Lung (tissue), 12 donors: ENCODE measurements around the gene RUVBL1. TPM values are rescaled to one million over a fixed set of nuclear protein-coding genes. Genes with fewer than 3 reads are reported as not detected.

Source experiments
- ATAC-seq: fragments of 200-7000 bp; cut with Tn5 transposase; one replicate; pipeline ENCODE4 v1.9.1; 2020; ENCODE audit warnings: moderate number of reproducible peaks; ENCODE audit not compliant: insufficient read depth, low FRiP score
- DNase-seq, 3 donors: peaks; one replicate each; pipeline ENCODE4 v3.0.0-alpha.2; 2013 to 2017
- H3K27ac ChIP-seq, 2 donors: one replicate each; pipeline ENCODE4 v1.5.1; 2013; ENCODE audit warnings: mild to moderate bottlenecking in 2 of 2, moderate library complexity in 2 of 2, control low read depth in 1 of 2, inconsistent platforms in 1 of 2, low read depth in 1 of 2, low read length in 1 of 2
- H3K27me3 ChIP-seq, 3 donors: one replicate each; pipeline ENCODE4 v1.5.1; 2013; ENCODE audit warnings: low read length in 2 of 3; ENCODE audit not compliant: control insufficient read depth in 3 of 3, insufficient read depth in 3 of 3
- H3K36me3 ChIP-seq, 4 donors: one replicate each; pipeline ENCODE4 v1.5.1; 2013; ENCODE audit warnings: low read length in 4 of 4, mild to moderate bottlenecking in 1 of 4, moderate library complexity in 1 of 4; ENCODE audit not compliant: control insufficient read depth in 4 of 4, insufficient read depth in 4 of 4
- H3K4me1 ChIP-seq, 5 donors: one replicate each; pipeline ENCODE4 v1.5.1; 2013; ENCODE audit warnings: low read length in 5 of 5, mild to moderate bottlenecking in 2 of 5, moderate library complexity in 1 of 5; ENCODE audit not compliant: control insufficient read depth in 5 of 5, insufficient read depth in 5 of 5
- H3K4me3 ChIP-seq: one replicate; pipeline ENCODE4 v1.5.1; 2013; ENCODE audit warnings: mild to moderate bottlenecking, control low read depth, moderate library complexity
- H3K9ac ChIP-seq, 2 donors: one replicate each; pipeline ENCODE4 v1.5.1; 2013; ENCODE audit warnings: low read length in 2 of 2, control low read depth in 1 of 2; ENCODE audit not compliant: insufficient read depth in 1 of 2
- H3K9me3 ChIP-seq, 4 donors: one replicate each; pipeline ENCODE4 v1.5.1; 2013; ENCODE audit warnings: low read length in 3 of 4, mild to moderate bottlenecking in 1 of 4, moderate library complexity in 1 of 4; ENCODE audit not compliant: control insufficient read depth in 4 of 4, insufficient read depth in 3 of 4
- CTCF ChIP-seq: IDR thresholded peaks from 2 replicates; pipeline ENCODE4 v1.5.1; 2012; ENCODE audit warnings: mild to moderate bottlenecking; ENCODE audit errors: control extremely low read depth, extremely low read depth
- WGBS, 2 donors: extraction: QIAGEN DNeasy Blood & Tissue Kit; methylation state at CpG; one replicate each; pipeline ENCODE4 v1.1.7; 2013; 5-methylcytosine and 5-hydroxymethylcytosine counted together
- polyA plus RNA-seq, 2 donors: library from polyadenylated mRNA; stranded (reverse); fragments of 200-250 nt; gene quantifications; one replicate each; pipeline ENCODE4 v1.2.1, GENCODE V29; 2013
- total RNA-seq, 2 donors: library from RNA; depleted of rRNA in 1 of 2; stranded (reverse); fragments of >200 nt in 1 of 2; gene quantifications; one replicate each; pipeline ENCODE4 v1.2.1, GENCODE V29; 2014 to 2021
- donor health status: control.
- donor health status: control.
- donor health status: Bipolar disorder and iron deficiency.
- donor health status: healthy.
- donor health status: DM: yes; HTN: yes; CAD: no.

The RUVBL1 gene
- total and polyA plus RNA-seq, 4 donors = 26.6 to 53.7 (median 41.7) TPM

GRCh38 chr3:128081846-128082245, 41.8 kb downstream of the RUVBL1 start:
- no peak overlapping the region for H3K9ac ChIP-seq
- H3K27me3 ChIP-seq = no peaks in the 10 kb centered on the region
- DNase-seq (no peak), ATAC-seq (no peak)
- H3K4me1 ChIP-seq = peaks cover 0 to 10% (median 0%) of the 10 kb centered on the region in 5 donors
- no peak overlapping the region for H3K4me3 ChIP-seq
- H3K27ac ChIP-seq = no peak overlapping the region
- 89 to 95% methylated on average over 4 of the region's 4 CpGs for WGBS, 2 donors
- H3K9me3 ChIP-seq = no peaks in the 10 kb centered on the region
- peaks cover 0 to 22% (median 11%) of the 10 kb centered on the region in 4 donors for H3K36me3 ChIP-seq
- no peak for TF ChIP-seq CTCF

GRCh38 chr3:128081226-128081625, 42.4 kb downstream of the RUVBL1 start:
- H3K36me3 ChIP-seq = peaks cover 0 to 17% (median 10%) of the 10 kb centered on the region in 4 donors
- 85 to 87% methylated on average over 6 of the region's 6 CpGs for WGBS, 2 donors

GRCh38 chr3:128080323-128081080, 43.1 kb downstream of the RUVBL1 start:
- Histone ChIP-seq H3K36me3 (peaks cover 0 to 17% (median 9%) of the 10 kb centered on the region in 4 donors), H3K27ac (no peak overlapping the region), H3K4me1 (peaks cover 0 to 22% (median 9%) of the 10 kb centered on the region in 5 donors), H3K4me3 (no peak overlapping the region), H3K27me3 (peaks cover 0 to 3% (median 0%) of the 10 kb centered on the region in 3 donors), H3K9me3 (no peaks in the 10 kb centered on the region), H3K9ac (no peak overlapping the region)
- DNase-seq (no peak), ATAC-seq (no peak)
- TF ChIP-seq CTCF = no peak
- 76 to 83% methylated on average over 6 of the region's 6 CpGs for WGBS, 2 donors

More at GRCh38 chr3:128081226-128081625, 42.4 kb downstream of the RUVBL1 start:
- TF ChIP-seq CTCF = no peak
- Histone ChIP-seq H3K9ac (no peak overlapping the region), H3K27me3 (peaks cover 0 to 3% (median 0%) of the 10 kb centered on the region in 3 donors), H3K4me1 (peaks cover 0 to 16% (median 4%) of the 10 kb centered on the region in 5 donors), H3K27ac (no peak overlapping the region), H3K9me3 (no peaks in the 10 kb centered on the region), H3K4me3 (no peak overlapping the region)
- no peak for DNase-seq
- no peak for ATAC-seq
